Measurements from ENCODE around the gene UBE2O.

UBE2O gene

GRCh38 chr17:76410328-76410965 lies 42.5 kb downstream of the UBE2O start:
- DNase-seq, result no peak

- peak; percentile 24 for DNase-seq
Measured at GRCh38 chr17:76408037-76408849, 44.7 kb downstream of the UBE2O start.

DNA sequence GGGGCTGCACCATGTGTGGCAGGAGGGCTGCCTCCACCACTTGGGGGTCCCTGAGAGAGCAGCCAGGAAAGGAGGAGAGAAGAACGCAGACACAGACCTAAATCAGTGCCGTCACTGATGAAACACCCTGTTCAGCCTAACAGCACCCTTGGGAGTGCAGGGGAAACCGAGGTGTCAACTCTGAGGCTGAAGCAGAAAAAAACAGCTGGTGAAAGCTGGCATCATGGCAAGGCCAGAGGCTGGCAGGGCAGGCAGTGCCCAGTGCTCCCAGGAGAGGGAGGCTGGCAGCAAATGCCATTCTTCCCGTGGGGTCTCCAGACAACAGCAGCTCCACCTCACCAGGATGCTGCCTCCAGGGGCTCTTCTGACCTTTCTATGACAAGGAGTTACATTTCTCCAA lies 45.4 kb downstream of the UBE2O start:
- DNase-seq, result no peak

DNA sequence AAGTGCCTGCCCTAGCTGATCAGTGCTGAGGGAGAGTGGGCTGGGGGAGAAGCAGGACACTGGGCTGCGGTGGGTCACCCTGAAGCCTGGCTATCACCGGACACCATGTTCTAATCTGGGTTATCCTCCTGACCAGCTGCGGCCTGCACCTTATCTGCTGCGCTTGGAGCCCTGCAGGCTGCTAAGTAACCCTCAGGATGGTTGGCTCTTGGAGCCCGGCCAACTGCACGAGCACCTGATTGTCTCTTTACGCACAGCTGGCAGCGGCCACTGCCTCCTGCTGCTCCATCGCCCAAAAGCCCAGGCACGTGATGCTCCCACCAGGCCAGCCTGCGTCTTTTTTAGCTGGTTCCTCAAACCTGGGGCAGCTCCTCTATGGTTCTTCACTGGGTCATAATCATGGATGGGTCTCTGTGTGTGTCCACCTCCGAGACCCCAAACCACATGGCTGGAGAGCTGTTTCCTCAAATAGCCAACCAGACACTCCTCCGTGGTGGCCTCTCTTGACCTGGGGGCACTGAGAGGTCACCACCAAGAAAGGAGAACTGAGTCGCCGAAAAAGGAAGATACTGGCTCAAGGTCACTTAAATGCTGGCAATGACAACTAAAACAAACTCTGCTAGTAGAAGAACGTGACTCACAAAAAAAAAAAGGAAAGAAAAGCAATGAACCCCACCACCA lies 46.8 kb downstream of the UBE2O start:
- DNase-seq, result peak; percentile 65

- no peak for DNase-seq
Measured at GRCh38 chr17:76405607-76405966, 47.4 kb downstream of the UBE2O start.

DNA sequence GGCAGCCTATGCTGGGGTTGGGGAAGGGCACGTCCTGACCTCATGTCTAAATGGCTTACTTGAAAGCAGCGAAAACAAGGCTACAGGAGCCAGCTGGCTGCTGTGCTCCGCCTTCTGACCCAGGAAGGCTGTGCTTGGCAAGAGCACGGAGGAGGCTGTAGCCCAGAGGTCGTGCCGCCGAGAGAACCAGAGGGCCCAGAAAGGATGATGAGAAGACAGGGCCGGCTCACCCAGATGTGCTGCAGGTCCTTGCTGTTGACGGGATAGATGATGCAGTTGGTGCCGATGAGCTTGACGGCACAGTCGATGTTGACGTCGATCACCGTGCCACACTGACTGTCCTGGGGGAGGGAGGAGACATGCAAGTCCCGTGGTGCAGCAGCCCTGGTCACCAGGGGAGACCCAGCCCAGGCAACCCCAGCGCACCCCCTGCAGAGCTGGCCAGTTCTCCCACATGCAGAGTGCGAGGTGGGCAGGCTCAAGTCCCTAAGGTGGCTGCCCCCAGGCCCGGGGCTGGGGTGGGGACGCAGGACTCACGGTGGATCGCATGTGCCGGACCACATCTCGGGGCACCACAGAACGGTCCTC lies 47.9 kb downstream of the UBE2O start:
- DNase-seq, result no peak

DNA sequence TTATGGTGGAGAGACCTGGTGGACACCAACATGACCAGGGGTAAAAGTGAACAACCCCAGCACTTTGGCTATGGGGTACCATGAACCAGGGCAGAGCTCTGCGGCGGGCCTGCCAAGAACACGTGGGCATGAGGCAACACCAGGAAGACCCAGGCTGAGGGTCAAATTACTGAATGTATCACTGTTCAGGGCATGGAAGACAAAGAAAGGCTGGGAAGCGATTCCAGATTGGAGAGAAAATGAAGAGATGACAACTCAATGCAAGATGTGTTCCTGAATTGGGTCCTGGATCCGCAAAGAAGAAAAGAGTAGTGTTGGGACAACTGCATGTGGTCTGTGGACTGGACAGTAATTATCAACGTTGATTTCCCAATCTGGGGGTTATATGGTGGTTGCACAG lies 48.7 kb downstream of the UBE2O start:
- DNase-seq, result no peak

DNA sequence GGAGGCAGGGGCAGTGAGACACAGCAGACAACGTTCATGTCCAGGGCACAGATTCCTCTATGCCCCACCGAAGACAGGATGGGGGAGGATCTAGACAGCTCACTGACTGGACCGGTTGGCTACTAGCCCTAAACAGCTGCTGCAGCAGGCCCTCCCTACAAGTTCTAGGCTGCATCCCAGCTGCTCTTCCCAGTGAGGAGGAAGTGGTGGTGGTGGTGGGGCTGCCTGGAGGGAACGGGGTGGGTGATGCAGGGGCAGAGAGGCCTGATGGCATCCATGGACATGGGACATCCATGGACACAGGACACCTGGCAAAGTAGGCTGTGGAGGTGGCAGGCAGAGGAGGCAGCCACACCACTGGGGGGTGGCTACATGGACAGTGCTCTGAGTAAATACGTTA lies 50.2 kb downstream of the UBE2O start:
- DNase-seq, result no peak

GRCh38 chr17:76399175-76400172 lies 53.5 kb downstream of the UBE2O start:
- DNase-seq, result no peak

GRCh38 chr17:76398523-76399174 lies 54.3 kb downstream of the UBE2O start:
- no peak for DNase-seq

DNA sequence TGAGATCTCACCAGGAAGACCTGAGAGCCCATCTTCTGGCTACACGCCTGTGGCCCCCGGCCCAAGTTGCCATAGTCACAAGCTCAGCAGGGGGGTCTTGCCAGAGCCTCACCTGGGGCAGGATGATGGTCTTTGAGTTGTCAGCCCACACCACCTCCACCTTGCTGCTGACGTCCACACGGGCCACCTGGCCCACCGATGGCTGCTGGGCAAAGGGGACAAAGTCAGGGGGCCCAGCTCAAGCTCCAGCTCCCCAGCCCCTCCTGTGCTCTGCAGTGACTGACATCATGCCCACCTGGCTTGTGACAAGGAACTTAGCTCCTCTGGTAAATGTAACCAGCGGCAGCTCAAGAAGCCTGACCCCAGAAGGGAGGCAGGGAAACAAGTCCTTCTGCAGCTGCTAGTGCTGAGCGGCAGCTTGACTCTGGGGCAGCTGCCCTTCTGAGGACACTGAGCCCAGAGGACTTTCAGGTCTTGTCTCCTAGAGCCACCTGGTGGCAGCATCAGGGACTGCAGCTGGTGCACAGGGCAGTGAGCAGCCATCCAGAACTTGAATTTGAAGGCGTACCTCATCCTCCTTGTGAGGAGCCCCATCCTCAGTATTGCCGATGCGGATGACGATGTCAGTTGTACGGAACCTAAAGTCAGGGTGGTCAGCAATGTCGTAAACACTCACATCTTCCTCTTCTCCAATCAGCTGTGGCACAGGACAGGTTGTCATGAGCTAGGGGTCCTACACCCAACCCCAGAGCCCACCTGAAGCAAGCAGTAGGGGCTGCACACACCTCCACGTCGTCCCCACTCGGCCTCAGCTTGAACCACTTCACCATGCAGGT lies 55.0 kb downstream of the UBE2O start:
- peak; percentile 86 for DNase-seq

GRCh38 chr17:76397184-76397583 lies 55.8 kb downstream of the UBE2O start:
- DNase-seq, result no peak

DNA sequence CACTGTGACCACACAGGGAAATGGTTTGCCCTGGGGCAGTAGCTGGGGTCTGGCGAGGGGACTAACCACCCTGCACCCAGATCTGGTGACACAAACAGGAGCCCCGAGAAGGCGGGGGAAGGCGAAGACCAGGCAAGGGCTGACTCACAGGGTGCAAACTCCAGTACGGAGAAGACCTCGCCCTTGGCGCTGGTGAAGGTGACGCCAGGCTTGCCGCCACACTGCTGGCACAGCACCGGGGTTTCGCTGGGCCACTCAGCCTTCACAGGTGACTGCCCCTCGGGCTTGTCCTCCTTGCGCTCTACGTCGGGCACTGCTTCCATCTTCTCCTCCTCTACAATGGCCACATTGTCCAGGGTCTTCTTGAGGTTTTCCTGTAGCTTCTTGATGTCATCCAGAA lies 57.0 kb downstream of the UBE2O start:
- DNase-seq, result no peak

GRCh38 chr17:76394166-76394565 lies 58.8 kb downstream of the UBE2O start:
- DNase-seq, result no peak

- DNase-seq, result no peak
Measured at GRCh38 chr17:76391200-76391715, 61.7 kb downstream of the UBE2O start.

GRCh38 chr17:76390003-76390421 lies 62.9 kb downstream of the UBE2O start:
- DNase-seq, result no peak

DNA sequence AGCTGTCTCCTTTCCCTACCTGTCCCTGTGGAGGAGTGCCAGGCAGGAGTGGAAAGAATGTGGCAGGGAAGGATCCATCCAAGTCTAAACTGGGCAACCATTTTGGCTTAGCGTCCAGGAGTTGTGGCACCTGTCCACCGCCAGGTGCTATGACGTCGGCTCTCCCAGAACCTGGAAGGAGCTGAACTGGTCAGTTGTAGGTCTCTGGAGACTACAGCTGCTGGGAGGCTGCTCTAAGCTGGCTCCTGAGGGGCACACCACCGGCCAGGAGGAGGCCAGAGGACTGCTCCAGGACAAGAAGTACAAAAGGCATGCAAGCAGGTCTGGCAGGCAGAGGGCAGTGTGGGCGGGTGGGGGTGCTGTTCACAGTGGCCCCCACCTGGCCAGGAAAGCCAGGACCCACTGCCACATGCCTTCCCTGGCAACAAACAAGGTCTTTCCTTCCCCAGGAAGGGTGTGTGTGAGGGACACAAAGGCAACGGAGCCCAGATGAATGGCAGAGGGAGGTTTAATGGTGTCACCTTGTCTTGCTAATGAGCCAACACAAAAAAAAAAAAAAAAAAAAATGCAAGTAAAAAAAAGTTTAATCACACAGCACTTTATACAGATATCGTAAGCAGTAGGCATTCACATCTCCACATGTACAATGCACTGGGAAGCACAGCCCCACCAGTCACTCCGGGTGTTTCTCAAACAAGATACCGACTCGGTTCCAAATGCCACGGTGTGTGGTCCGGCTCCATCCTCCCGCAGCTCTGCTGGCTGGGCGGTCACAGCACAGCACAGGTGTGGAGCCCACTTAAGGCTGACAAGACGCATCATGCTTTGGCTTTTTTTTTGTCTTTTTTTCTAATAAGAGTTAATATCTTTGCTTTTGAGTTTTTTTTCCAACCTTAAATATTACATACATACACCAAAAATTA lies 63.7 kb downstream of the UBE2O start:
- DNase-seq, result no peak

DNA sequence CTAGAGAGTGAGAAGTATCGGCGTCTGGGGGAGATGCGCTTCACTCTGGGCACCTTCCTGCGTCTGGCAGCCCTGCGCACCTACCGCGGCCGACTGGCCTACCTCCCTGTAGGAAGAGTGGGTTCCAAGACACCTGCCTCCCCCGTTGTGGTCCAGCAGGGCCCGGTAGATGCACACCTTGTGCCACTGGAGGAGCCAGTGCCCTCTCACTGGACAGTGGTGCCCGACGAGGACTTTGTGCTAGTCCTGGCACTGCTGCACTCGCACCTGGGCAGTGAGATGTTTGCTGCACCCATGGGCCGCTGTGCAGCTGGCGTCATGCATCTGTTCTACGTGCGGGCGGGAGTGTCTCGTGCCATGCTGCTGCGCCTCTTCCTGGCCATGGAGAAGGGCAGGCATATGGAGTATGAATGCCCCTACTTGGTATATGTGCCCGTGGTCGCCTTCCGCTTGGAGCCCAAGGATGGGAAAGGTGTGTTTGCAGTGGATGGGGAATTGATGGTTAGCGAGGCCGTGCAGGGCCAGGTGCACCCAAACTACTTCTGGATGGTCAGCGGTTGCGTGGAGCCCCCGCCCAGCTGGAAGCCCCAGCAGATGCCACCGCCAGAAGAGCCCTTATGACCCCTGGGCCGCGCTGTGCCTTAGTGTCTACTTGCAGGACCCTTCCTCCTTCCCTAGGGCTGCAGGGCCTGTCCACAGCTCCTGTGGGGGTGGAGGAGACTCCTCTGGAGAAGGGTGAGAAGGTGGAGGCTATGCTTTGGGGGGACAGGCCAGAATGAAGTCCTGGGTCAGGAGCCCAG lies 65.8 kb downstream of the UBE2O start:
- no peak for DNase-seq
